Stimulated activated CD4-positive, alpha-beta T cell treated with anti-CD3 and anti-CD28 coated beads, Interleukin-4, amount 100 ng/mL, for 1 hour (primary cell): ENCODE measurements around the gene RAB11B.
"Not testable (repeated sequence)": the region's sequence is repeated elsewhere in the genome, so short reads cannot be mapped to it uniquely, and the experiment has no call there.

Experiments used
- DNase-seq: peaks from one replicate; pipeline ENCODE4 v3.0.0-alpha.2; 2020

The RAB11B gene

GRCh38 chr19:8389891-8390616 is at the start of gene RAB11B:
Gene RAB11B, plus strand, starts transcription at chr19:8390360. Its CDS starts 57 bp downstream, at chr19:8390417.
- peak; percentile 97 for DNase-seq

- not testable (repeated sequence) for DNase-seq
These were observed 48.7 kb upstream of the RAB11B start for GRCh38 chr19:8341504-8341903.

- no peak for DNase-seq
These were observed 47.9 kb upstream of the RAB11B start for GRCh38 chr19:8342316-8342683.

GRCh38 chr19:8342684-8343482 is 47.3 kb upstream of the RAB11B start, which contains the start of gene KANK3:
Gene KANK3, minus strand, starts transcription at chr19:8343262. Its CDS starts 5,434 bp downstream, at chr19:8337828.
- DNase-seq, result peak; percentile 94

GRCh38 chr19:8343483-8343844 is 46.7 kb upstream of the RAB11B start:
- DNase-seq, result no peak

- not testable (repeated sequence) for DNase-seq
These were observed 40.4 kb upstream of the RAB11B start for GRCh38 chr19:8349629-8350372.

- DNase-seq, result no peak
These were observed 37.9 kb upstream of the RAB11B start for GRCh38 chr19:8352134-8352827.

- DNase-seq, result not testable (repeated sequence)
These were observed 37.3 kb upstream of the RAB11B start for GRCh38 chr19:8352845-8353244.

- no peak for DNase-seq
These were observed 34.3 kb upstream of the RAB11B start for GRCh38 chr19:8355631-8356402.

- no peak for DNase-seq
These were observed 33.1 kb upstream of the RAB11B start for GRCh38 chr19:8357007-8357521.

- no peak for DNase-seq
These were observed 31.2 kb upstream of the RAB11B start for GRCh38 chr19:8358948-8359347.

- no peak for DNase-seq
These were observed 30.0 kb upstream of the RAB11B start for GRCh38 chr19:8360196-8360595.

GRCh38 chr19:8361921-8362793 is 28.0 kb upstream of the RAB11B start:
- peak; percentile 9 for DNase-seq

GRCh38 chr19:8363803-8364771 is 26.1 kb upstream of the RAB11B start, which contains the start of gene ANGPTL4:
Gene ANGPTL4, plus strand, starts transcription at chr19:8364155. Its CDS starts 167 bp downstream, at chr19:8364322.
- DNase-seq, result peak; percentile 61

- DNase-seq, result no peak
These were observed 24.0 kb upstream of the RAB11B start for GRCh38 chr19:8366121-8366581.

GRCh38 chr19:8366961-8367326 is 23.2 kb upstream of the RAB11B start:
- DNase-seq, result no peak

GRCh38 chr19:8367327-8368001 is 22.7 kb upstream of the RAB11B start:
- DNase-seq, result no peak

- DNase-seq, result no peak
These were observed 19.8 kb upstream of the RAB11B start for GRCh38 chr19:8370176-8371010.
